ENCODE measurements around the gene C19orf47.

DNA sequence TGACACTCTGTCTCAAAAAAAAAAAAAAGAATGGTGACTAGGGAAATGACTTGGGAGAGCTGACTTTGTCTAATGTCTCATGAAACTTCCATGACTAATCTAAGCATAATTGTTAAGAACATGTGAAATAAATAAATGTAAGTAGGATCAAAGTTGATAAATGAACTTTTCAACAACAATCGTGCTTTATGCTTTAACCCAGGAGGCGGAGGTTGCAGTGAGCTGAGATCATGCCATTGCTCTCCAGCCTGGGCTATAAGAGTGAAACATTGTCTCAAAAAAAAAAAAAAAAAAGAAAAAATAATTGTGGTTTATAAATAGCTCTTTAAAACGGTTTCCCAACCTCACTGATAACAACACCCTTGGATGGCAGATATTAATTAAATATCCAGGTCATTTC is 50.2 kb downstream of the C19orf47 start:
- TF ChIP-seq POLR2AphosphoS5 (IDR thresholded peaks at IDR 0.05) (no peak), POLR2A (IDR thresholded peaks at IDR 0.05) (no peak)
